Liver (tissue), 9 donors: ENCODE data around the gene CATSPERE. TPM values are rescaled to one million over a fixed set of nuclear protein-coding genes. Genes with fewer than 3 reads are reported as not detected.

Experiments
- DNase-seq: peaks from one replicate; pipeline ENCODE4 v3.0.0-alpha.2; 2017; ENCODE audit warnings: low spot score
- H3K27ac ChIP-seq, 2 donors: one replicate each; pipeline ENCODE4 v1.7.0; 2013; ENCODE audit warnings: inconsistent platforms in 2 of 2, low read length in 2 of 2, control low read depth in 1 of 2, low read depth in 1 of 2, mild to moderate bottlenecking in 1 of 2
- H3K27me3 ChIP-seq, 4 donors: one replicate each; pipeline versions ENCODE4 v1.6.1 to v1.7.0; 2013; ENCODE audit warnings: low read length in 3 of 4, inconsistent platforms in 1 of 4, mild to moderate bottlenecking in 1 of 4, moderate library complexity in 1 of 4; ENCODE audit not compliant: control insufficient read depth in 4 of 4, insufficient read depth in 4 of 4
- H3K36me3 ChIP-seq, 4 donors: one replicate each; pipeline versions ENCODE4 v1.6.1 to v1.7.0; 2013; ENCODE audit warnings: low read length in 3 of 4, mild to moderate bottlenecking in 3 of 4, low read depth in 1 of 4, moderate library complexity in 1 of 4; ENCODE audit not compliant: control insufficient read depth in 4 of 4, insufficient read depth in 3 of 4
- H3K4me1 ChIP-seq, 4 donors: one replicate each; pipeline versions ENCODE4 v1.6.1 to v1.7.0; 2013; ENCODE audit warnings: low read length in 3 of 4, mild to moderate bottlenecking in 3 of 4, moderate library complexity in 1 of 4; ENCODE audit not compliant: control insufficient read depth in 4 of 4, insufficient read depth in 4 of 4
- H3K4me3 ChIP-seq, 3 donors: one replicate each; pipeline versions ENCODE4 v1.6.1 to v1.7.0; 2013; ENCODE audit warnings: low read length in 3 of 3, control low read depth in 1 of 3, low read depth in 1 of 3, mild to moderate bottlenecking in 1 of 3
- H3K9ac ChIP-seq, 2 donors: one replicate each; pipeline ENCODE4 v1.7.0; 2013; ENCODE audit warnings: low read length in 2 of 2, mild to moderate bottlenecking in 2 of 2, moderate library complexity in 2 of 2, control low read depth in 1 of 2, low read depth in 1 of 2
- H3K9me3 ChIP-seq, 4 donors: one replicate each; pipeline versions ENCODE4 v1.6.1 to v1.7.0; 2013; ENCODE audit warnings: low read length in 3 of 4; ENCODE audit not compliant: control insufficient read depth in 4 of 4
- EGR1 ChIP-seq, 2 donors: IDR thresholded peaks; 2 replicates each; pipeline ENCODE4 v1.6.1; 2016 to 2018; ENCODE audit warnings: antibody characterized with exemption in 2 of 2, low read depth in 2 of 2
- FOXA1 ChIP-seq: IDR thresholded peaks from 2 replicates; pipeline ENCODE4 v1.6.1; 2016; ENCODE audit warnings: antibody characterized with exemption
- FOXA2 ChIP-seq: IDR thresholded peaks from 2 replicates; pipeline ENCODE4 v1.6.1; 2016; ENCODE audit warnings: antibody characterized with exemption
- GABPA ChIP-seq, 2 donors: IDR thresholded peaks in 1 of 2; conservative IDR thresholded peaks in 1 of 2; 2 replicates each; pipeline ENCODE4 v1.6.1; 2016; ENCODE audit warnings: antibody characterized with exemption in 2 of 2, mild to moderate bottlenecking in 1 of 2, moderate library complexity in 1 of 2
- HNF4A ChIP-seq, 2 donors: conservative IDR thresholded peaks; 2 replicates each; pipeline ENCODE4 v1.6.1; 2016; ENCODE audit warnings: antibody characterized with exemption in 2 of 2, mild to moderate bottlenecking in 2 of 2
- JUND ChIP-seq, 2 donors: IDR thresholded peaks; 2 replicates each; pipeline ENCODE4 v1.6.1; 2016; ENCODE audit warnings: antibody characterized with exemption in 2 of 2
- NR2F2 ChIP-seq: IDR thresholded peaks from 2 replicates; pipeline ENCODE4 v1.6.1; 2016; ENCODE audit warnings: antibody characterized with exemption
- RAD21 ChIP-seq, 2 donors: IDR thresholded peaks; 2 replicates each; pipeline ENCODE4 v1.6.1; 2016; ENCODE audit warnings: antibody characterized with exemption in 2 of 2, mild to moderate bottlenecking in 2 of 2
- RXRA ChIP-seq, 2 donors: IDR thresholded peaks; 2 replicates each; pipeline ENCODE4 v1.6.1; 2017 to 2018; ENCODE audit warnings: antibody characterized with exemption in 2 of 2, mild to moderate bottlenecking in 1 of 2
- SP1 ChIP-seq: IDR thresholded peaks from 2 replicates; pipeline ENCODE4 v1.6.1; 2018; ENCODE audit warnings: antibody characterized with exemption, mild to moderate bottlenecking
- TAF1 ChIP-seq: conservative IDR thresholded peaks from 2 replicates; pipeline ENCODE4 v1.6.1; 2016; ENCODE audit warnings: antibody characterized with exemption, mild to moderate bottlenecking
- YY1 ChIP-seq: IDR thresholded peaks from 2 replicates; pipeline ENCODE4 v1.6.1; 2016; ENCODE audit warnings: antibody characterized with exemption, mild to moderate bottlenecking
- WGBS: extraction: QIAGEN DNeasy Blood & Tissue Kit; methylation state at CpG from one replicate; pipeline ENCODE4 v1.1.7; 2013; 5-methylcytosine and 5-hydroxymethylcytosine counted together
- polyA plus RNA-seq, 2 donors: library from polyadenylated mRNA; stranded (reverse) in 1 of 2; unstranded in 1 of 2; fragments of 200-250 nt in 1 of 2; fragments of >200 nt in 1 of 2; fragmentation: Nextera tagmentation in 1 of 2; extraction: Ambion mirVana in 1 of 2; gene quantifications; one replicate each; pipeline versions ENCODE4 v1.2.1 to v1.2.3, GENCODE V29; 2013 to 2015
- total RNA-seq, 2 donors: library from RNA; depleted of rRNA; stranded (reverse); fragments of >200 nt; gene quantifications; one replicate each; pipeline ENCODE4 v1.2.3, GENCODE V29; 2014
- TF ChIP-seq, protein P1 (sequence below): IDR thresholded peaks from 2 replicates; pipeline ENCODE4 v1.6.1; 2016; ENCODE audit warnings: antibody characterized with exemption, mild to moderate bottlenecking
- TF ChIP-seq, protein P2 (sequence below): IDR thresholded peaks from 2 replicates; pipeline ENCODE4 v1.6.1; 2016; ENCODE audit warnings: antibody characterized with exemption
- TF ChIP-seq, protein P3 (sequence below): IDR thresholded peaks from 2 replicates; pipeline ENCODE4 v1.6.1; 2016; ENCODE audit warnings: antibody characterized with exemption
- TF ChIP-seq, protein P4 (sequence below): fragments of 150-350 bp; IDR thresholded peaks from 2 replicates; pipeline ENCODE4 v1.5.1; 2017; ENCODE audit warnings: improper control_type of control experiment, low read depth, low read length; ENCODE audit not compliant: missing input control
- TF ChIP-seq, protein P5 (sequence below): IDR thresholded peaks from 2 replicates; pipeline ENCODE4 v1.6.1; 2016; ENCODE audit warnings: antibody characterized with exemption
- donor health status: healthy.
- donor health status: healthy.
- donor health status: healthy.
- donor health status: healthy.
- donor health status: healthy.

Gene CATSPERE
- total and polyA plus RNA-seq, 4 donors = 0.15 to 0.79 (median 0.53) TPM

DNA sequence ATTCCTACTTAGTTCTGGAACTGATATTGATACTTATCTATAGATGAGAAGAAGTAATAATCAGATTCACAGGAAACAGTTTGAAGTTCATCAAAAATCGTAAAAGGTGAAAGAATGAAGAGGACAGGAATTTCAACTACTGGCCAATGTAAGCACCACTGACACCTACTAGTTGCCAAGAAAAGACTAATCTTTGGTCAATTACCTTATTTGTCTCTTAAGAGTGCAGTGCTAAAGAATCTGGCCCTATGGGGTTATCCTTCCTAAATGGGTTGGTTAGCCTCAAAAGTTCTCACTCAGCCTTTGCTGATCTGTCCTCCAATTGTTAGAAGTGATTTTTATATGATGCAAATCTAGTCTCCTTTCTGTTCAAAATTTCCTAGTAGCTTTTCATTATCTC, 38.9 kb upstream of the CATSPERE start:
- peaks cover 0 to 5% (median 2%) of the 10 kb centered on the region in 4 donors for H3K4me1 ChIP-seq
- H3K4me3 ChIP-seq = no peak overlapping the region
- no peak for DNase-seq
- no peak overlapping the region for H3K9ac ChIP-seq
- TF ChIP-seq, protein P1, sequence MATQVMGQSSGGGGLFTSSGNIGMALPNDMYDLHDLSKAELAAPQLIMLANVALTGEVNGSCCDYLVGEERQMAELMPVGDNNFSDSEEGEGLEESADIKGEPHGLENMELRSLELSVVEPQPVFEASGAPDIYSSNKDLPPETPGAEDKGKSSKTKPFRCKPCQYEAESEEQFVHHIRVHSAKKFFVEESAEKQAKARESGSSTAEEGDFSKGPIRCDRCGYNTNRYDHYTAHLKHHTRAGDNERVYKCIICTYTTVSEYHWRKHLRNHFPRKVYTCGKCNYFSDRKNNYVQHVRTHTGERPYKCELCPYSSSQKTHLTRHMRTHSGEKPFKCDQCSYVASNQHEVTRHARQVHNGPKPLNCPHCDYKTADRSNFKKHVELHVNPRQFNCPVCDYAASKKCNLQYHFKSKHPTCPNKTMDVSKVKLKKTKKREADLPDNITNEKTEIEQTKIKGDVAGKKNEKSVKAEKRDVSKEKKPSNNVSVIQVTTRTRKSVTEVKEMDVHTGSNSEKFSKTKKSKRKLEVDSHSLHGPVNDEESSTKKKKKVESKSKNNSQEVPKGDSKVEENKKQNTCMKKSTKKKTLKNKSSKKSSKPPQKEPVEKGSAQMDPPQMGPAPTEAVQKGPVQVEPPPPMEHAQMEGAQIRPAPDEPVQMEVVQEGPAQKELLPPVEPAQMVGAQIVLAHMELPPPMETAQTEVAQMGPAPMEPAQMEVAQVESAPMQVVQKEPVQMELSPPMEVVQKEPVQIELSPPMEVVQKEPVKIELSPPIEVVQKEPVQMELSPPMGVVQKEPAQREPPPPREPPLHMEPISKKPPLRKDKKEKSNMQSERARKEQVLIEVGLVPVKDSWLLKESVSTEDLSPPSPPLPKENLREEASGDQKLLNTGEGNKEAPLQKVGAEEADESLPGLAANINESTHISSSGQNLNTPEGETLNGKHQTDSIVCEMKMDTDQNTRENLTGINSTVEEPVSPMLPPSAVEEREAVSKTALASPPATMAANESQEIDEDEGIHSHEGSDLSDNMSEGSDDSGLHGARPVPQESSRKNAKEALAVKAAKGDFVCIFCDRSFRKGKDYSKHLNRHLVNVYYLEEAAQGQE = no peak
- TF ChIP-seq NR2F2 (no peak), RXRA (IDR thresholded peaks at IDR 0.05) (no peak), EGR1 (IDR thresholded peaks at IDR 0.05; ENCODE audit: low read depth in 2 of 2) (no peak)
- TF ChIP-seq, protein P2, sequence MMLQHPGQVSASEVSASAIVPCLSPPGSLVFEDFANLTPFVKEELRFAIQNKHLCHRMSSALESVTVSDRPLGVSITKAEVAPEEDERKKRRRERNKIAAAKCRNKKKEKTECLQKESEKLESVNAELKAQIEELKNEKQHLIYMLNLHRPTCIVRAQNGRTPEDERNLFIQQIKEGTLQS = no peak
- no peaks in the 10 kb centered on the region for H3K9me3 ChIP-seq
- H3K27ac ChIP-seq = no peak overlapping the region
- H3K27me3 ChIP-seq = no peaks in the 10 kb centered on the region
- WGBS = 71% methylated on average over 1 of the region's 1 CpG
- peaks cover 10 to 28% (median 22%) of the 10 kb centered on the region in 4 donors for H3K36me3 ChIP-seq

DNA sequence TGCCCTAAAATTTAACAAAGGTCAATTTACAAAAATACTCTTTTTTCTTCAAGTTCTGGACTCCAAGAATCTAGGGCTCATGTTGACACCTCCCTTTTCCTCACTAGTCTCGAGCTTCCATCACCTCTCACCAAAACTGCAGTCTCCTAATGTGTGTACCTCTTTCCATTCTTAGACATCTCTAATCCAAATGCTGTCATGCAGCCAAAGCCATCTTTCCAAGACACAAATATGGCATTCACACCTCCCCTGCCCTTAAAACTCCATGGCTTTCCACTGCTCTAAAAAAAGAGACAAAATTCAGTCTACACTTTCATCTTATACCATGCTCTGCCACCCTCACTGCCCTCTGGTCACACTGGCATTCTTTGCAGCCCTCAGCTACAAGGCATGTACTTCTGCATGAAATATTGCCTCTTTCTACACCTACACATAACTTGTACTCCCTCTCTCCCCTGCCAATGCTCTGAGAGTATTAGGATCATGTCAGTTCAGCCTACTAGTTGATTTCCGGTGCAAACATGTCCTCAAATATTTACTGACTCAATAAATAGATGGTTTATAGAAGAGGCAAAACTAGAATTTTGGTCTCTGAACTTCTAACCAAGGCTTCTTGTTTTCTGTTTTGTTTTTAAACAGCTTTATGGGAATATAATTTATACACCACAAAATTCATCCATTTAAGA, 36.3 kb upstream of the CATSPERE start:
- 68% methylated on average over 2 of the region's 2 CpGs for WGBS
- TF ChIP-seq RXRA (IDR thresholded peaks at IDR 0.05) (peak in 1 of 2 donors; percentile 17), NR2F2 (no peak)
- TF ChIP-seq, protein P3, sequence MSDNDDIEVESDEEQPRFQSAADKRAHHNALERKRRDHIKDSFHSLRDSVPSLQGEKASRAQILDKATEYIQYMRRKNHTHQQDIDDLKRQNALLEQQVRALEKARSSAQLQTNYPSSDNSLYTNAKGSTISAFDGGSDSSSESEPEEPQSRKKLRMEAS = no peak
- Histone ChIP-seq H3K4me1 (peaks cover 0 to 5% (median 2%) of the 10 kb centered on the region in 4 donors), H3K9ac (no peak overlapping the region), H3K27me3 (no peaks in the 10 kb centered on the region), H3K9me3 (no peaks in the 10 kb centered on the region), H3K27ac (no peak overlapping the region), H3K4me3 (no peak overlapping the region), H3K36me3 (peaks cover 9 to 16% (median 10%) of the 10 kb centered on the region in 4 donors)
- no peak for DNase-seq

DNA sequence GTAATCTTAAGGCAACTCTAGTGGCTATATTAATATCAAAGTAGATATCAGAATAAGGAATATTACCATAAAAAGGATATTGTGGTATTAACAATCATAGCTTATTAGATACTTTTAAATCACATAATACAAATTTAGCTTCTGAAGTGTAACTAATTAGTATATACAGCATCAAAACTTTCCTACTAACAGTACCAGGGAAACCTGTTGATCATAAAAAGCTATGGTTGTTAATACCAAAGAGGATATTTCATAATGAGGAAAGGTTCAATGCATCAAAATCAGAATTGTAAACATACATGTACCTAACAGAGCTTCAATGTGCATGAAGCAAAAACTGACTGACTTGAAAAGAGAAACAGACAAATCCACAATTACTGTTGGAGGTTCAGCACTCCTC, 33.4 kb upstream of the CATSPERE start:
- Histone ChIP-seq H3K27me3 (no peaks in the 10 kb centered on the region), H3K36me3 (peaks cover 8 to 17% (median 12%) of the 10 kb centered on the region in 4 donors), H3K9me3 (no peaks in the 10 kb centered on the region), H3K4me1 (peaks cover 0 to 5% (median 2%) of the 10 kb centered on the region in 4 donors), H3K27ac (no peak overlapping the region), H3K9ac (no peak overlapping the region), H3K4me3 (no peak overlapping the region)
- no peak for DNase-seq
- TF ChIP-seq, protein P4, sequence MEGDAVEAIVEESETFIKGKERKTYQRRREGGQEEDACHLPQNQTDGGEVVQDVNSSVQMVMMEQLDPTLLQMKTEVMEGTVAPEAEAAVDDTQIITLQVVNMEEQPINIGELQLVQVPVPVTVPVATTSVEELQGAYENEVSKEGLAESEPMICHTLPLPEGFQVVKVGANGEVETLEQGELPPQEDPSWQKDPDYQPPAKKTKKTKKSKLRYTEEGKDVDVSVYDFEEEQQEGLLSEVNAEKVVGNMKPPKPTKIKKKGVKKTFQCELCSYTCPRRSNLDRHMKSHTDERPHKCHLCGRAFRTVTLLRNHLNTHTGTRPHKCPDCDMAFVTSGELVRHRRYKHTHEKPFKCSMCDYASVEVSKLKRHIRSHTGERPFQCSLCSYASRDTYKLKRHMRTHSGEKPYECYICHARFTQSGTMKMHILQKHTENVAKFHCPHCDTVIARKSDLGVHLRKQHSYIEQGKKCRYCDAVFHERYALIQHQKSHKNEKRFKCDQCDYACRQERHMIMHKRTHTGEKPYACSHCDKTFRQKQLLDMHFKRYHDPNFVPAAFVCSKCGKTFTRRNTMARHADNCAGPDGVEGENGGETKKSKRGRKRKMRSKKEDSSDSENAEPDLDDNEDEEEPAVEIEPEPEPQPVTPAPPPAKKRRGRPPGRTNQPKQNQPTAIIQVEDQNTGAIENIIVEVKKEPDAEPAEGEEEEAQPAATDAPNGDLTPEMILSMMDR = no peak
- no peak for TF ChIP-seq EGR1 (IDR thresholded peaks at IDR 0.05; ENCODE audit: low read depth in 2 of 2)
- TF ChIP-seq, protein P5, sequence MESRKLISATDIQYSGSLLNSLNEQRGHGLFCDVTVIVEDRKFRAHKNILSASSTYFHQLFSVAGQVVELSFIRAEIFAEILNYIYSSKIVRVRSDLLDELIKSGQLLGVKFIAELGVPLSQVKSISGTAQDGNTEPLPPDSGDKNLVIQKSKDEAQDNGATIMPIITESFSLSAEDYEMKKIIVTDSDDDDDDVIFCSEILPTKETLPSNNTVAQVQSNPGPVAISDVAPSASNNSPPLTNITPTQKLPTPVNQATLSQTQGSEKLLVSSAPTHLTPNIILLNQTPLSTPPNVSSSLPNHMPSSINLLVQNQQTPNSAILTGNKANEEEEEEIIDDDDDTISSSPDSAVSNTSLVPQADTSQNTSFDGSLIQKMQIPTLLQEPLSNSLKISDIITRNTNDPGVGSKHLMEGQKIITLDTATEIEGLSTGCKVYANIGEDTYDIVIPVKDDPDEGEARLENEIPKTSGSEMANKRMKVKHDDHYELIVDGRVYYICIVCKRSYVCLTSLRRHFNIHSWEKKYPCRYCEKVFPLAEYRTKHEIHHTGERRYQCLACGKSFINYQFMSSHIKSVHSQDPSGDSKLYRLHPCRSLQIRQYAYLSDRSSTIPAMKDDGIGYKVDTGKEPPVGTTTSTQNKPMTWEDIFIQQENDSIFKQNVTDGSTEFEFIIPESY = no peak
- no peak for TF ChIP-seq JUND (IDR thresholded peaks at IDR 0.05)
- no peak for TF ChIP-seq RAD21 (IDR thresholded peaks at IDR 0.05)
- no peak for TF ChIP-seq RXRA (IDR thresholded peaks at IDR 0.05)
- no peak for TF ChIP-seq FOXA1
- no peak for TF ChIP-seq FOXA2
- TF ChIP-seq, protein P2 = no peak
- TF ChIP-seq TAF1 = no peak
- TF ChIP-seq GABPA (IDR thresholded peaks at IDR 0.05 in 1 of 2, conservative IDR thresholded peaks at IDR 0.05 in 1 of 2) = no peak
- TF ChIP-seq SP1 = no peak
- TF ChIP-seq HNF4A (conservative IDR thresholded peaks at IDR 0.05) = no peak
- no peak for TF ChIP-seq NR2F2
- no peak for TF ChIP-seq YY1
